A673 (cell line): ENCODE results near the gene DOCK6.

Source experiments
- EZH2 ChIP-seq: fragments of 200-600 bp; sonication (generic); IDR thresholded peaks from 2 replicates; pipeline ENCODE4 v1.6.1; 2017; ENCODE audit warnings: borderline replicate concordance, low read depth, mild to moderate bottlenecking, mixed read lengths, antibody characterized with exemption, low read length; ENCODE audit not compliant: poor library complexity, severe bottlenecking
- TF ChIP-seq, protein P1 (sequence below): fragments of 300-800, 200-600 bp; sonication (generic); conservative IDR thresholded peaks from 2 replicates; pipeline ENCODE4 v1.5.1; 2017; ENCODE audit warnings: low read depth, mild to moderate bottlenecking, antibody characterized with exemption, low read length, moderate library complexity, mixed read lengths

- TF ChIP-seq, protein P1, sequence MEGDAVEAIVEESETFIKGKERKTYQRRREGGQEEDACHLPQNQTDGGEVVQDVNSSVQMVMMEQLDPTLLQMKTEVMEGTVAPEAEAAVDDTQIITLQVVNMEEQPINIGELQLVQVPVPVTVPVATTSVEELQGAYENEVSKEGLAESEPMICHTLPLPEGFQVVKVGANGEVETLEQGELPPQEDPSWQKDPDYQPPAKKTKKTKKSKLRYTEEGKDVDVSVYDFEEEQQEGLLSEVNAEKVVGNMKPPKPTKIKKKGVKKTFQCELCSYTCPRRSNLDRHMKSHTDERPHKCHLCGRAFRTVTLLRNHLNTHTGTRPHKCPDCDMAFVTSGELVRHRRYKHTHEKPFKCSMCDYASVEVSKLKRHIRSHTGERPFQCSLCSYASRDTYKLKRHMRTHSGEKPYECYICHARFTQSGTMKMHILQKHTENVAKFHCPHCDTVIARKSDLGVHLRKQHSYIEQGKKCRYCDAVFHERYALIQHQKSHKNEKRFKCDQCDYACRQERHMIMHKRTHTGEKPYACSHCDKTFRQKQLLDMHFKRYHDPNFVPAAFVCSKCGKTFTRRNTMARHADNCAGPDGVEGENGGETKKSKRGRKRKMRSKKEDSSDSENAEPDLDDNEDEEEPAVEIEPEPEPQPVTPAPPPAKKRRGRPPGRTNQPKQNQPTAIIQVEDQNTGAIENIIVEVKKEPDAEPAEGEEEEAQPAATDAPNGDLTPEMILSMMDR = no peak
- no peak for TF ChIP-seq EZH2
These were observed 7.7 kb downstream of the DOCK6 start for GRCh38 chr19:11254666-11255065.
